Activated CD4-positive, alpha-beta T cell treated with anti-CD3 and anti-CD28 coated beads, Interleukin-2, amount 10 ng/mL, durations not matched to agents 7 days and 5 days (primary cell): ENCODE data around the gene HEBP1. TPM values are rescaled to one million over a fixed set of nuclear protein-coding genes. Genes with fewer than 3 reads are reported as not detected.

Source experiments
- CTCF ChIA-PET: fragments of 350-600 bp; sonication (Branson Sonifier 250); formaldehyde crosslinking; loops from one replicate; lab custom pipeline; 2021; ENCODE audit warnings: antibody characterized with exemption; lab: Charles Lee
- POLR2A ChIA-PET: fragments of 350-600 bp; sonication (Branson Sonifier 250); formaldehyde crosslinking; loops from one replicate; lab custom pipeline; 2021; ENCODE audit warnings: antibody characterized with exemption; lab: Charles Lee
- DNase-seq: peaks from one replicate; pipeline ENCODE4 v3.0.0-alpha.2; 2020
- H3K27ac Mint-ChIP-seq: one replicate; pipeline ENCODE4 v1.8.0; 2021; ENCODE audit warnings: mild to moderate bottlenecking, moderate library complexity, mixed read lengths
- H3K27me3 Mint-ChIP-seq: one replicate; pipeline ENCODE4 v1.8.0; 2021; ENCODE audit warnings: mixed read lengths
- H3K36me3 Mint-ChIP-seq: one replicate; pipeline ENCODE4 v1.8.0; 2021; ENCODE audit warnings: low read depth, mixed read lengths
- H3K4me1 Mint-ChIP-seq: one replicate; pipeline ENCODE4 v1.8.0; 2021; ENCODE audit warnings: mixed read lengths
- H3K4me3 Mint-ChIP-seq: one replicate; pipeline ENCODE4 v1.8.0; 2021; ENCODE audit warnings: mild to moderate bottlenecking, moderate library complexity, mixed read lengths
- H3K9me3 Mint-ChIP-seq: one replicate; pipeline ENCODE4 v1.8.0; 2021; ENCODE audit warnings: mixed read lengths
- total RNA-seq, 2 experiments: library from RNA; stranded (reverse); gene quantifications; one replicate each; pipeline ENCODE4 v1.2.3, GENCODE V29; 2021

HEBP1 gene
- total RNA-seq, 2 experiments from 2014 or later, result 19.6 to 21.2 TPM

DNA sequence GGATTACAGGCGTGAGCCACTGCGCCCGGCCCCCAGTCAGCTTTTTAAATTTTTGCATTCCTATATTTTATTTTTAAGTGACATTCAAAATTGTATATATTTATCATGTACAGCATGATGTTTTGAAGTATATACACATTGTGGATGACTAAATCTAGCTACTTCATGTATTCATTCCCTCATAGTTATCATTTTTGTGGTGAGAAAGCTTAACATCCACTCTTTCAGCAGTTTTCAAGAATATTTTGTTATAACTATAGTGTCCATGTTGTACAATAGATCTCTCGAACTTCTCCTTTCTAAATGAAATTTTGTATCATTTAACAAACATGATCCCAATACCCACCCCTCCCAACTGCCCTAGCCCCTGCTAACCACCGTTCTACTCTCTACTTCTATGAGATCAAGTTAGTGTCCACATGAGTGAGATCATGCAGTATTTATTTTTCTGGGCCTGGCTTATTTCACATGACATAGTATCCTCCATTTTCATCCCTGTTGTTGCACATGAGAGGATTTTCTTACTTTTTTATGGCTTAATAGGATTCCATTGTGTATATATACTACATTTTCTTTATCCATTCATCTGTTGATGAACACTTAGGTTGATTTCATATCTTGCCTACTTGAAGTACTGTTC, 8.8 kb upstream of the HEBP1 start:
- ChIA-PET POLR2A (no interaction called here), CTCF (no interaction called here)
- Mint-ChIP-seq H3K9me3 (no peaks in the 10 kb centered on the region), H3K4me3 (no peak overlapping the region), H3K4me1 (no peaks in the 10 kb centered on the region), H3K27me3 (peaks cover 23% of the 10 kb centered on the region), H3K36me3 (no peaks in the 10 kb centered on the region), H3K27ac (no peak overlapping the region)
- no peak for DNase-seq

- no peak overlapping the region for H3K4me3 Mint-ChIP-seq
- ChIA-PET CTCF (interaction anchor here (0.8 to 1.2 kb wide), 2 partner anchors 10 to 58 kb away, joined by 3 read pairs; no protein-coding TSS in a partner anchor), POLR2A (interaction anchor here (0.7 kb wide), 1 partner anchor 211 kb away, joined by 3 read pairs; no protein-coding TSS in a partner anchor)
- no peak for DNase-seq
- H3K36me3 Mint-ChIP-seq, result no peaks in the 10 kb centered on the region
- no peak overlapping the region for H3K27ac Mint-ChIP-seq
- no peaks in the 10 kb centered on the region for H3K4me1 Mint-ChIP-seq
- no peaks in the 10 kb centered on the region for H3K9me3 Mint-ChIP-seq
- peaks cover 30% of the 10 kb centered on the region for H3K27me3 Mint-ChIP-seq
Measured at GRCh38 chr12:13007496-13008233, 7.6 kb upstream of the HEBP1 start.

DNA sequence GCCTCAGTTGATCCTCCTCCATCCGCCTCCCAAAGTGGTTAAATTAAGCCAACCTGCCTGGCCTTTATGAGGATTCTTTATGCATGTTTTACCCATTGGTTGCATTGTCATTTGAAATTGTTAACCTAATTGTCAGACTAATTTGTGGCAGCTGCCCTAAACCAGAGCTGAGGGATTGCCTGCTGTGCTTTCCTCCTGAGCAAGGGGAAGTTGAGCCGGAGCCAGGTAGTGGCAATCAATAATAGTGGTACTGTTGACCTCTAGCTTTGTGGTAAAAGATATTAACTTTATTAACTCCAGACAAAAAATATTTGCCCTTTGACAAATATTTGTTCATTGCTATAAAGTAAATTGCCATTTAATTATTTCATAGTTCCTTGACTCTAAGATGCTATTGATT, 5.6 kb upstream of the HEBP1 start:
- Mint-ChIP-seq H3K4me3 (no peak overlapping the region), H3K27me3 (peaks cover 35% of the 10 kb centered on the region)
- POLR2A ChIA-PET, result no interaction called here

GRCh38 chr12:13004986-13005385, 4.9 kb upstream of the HEBP1 start:
- Mint-ChIP-seq H3K27ac (no peak overlapping the region), H3K36me3 (no peaks in the 10 kb centered on the region), H3K4me3 (no peak overlapping the region), H3K4me1 (peaks cover 11% of the 10 kb centered on the region), H3K27me3 (peaks cover 33% of the 10 kb centered on the region), H3K9me3 (no peaks in the 10 kb centered on the region)
- ChIA-PET CTCF (interaction anchor here (1.2 kb wide), 1 partner anchor 40 kb away, joined by 3 read pairs; the partner anchor contains the start of gene FAM234B), POLR2A (no interaction called here)
- DNase-seq, result no peak

More for the DNA sequence above, 5.6 kb upstream of the HEBP1 start:
- Mint-ChIP-seq H3K9me3 (no peaks in the 10 kb centered on the region), H3K27ac (no peak overlapping the region), H3K4me1 (peaks cover 9% of the 10 kb centered on the region), H3K36me3 (no peaks in the 10 kb centered on the region)
- no peak for DNase-seq
- CTCF ChIA-PET, result no interaction called here

DNA sequence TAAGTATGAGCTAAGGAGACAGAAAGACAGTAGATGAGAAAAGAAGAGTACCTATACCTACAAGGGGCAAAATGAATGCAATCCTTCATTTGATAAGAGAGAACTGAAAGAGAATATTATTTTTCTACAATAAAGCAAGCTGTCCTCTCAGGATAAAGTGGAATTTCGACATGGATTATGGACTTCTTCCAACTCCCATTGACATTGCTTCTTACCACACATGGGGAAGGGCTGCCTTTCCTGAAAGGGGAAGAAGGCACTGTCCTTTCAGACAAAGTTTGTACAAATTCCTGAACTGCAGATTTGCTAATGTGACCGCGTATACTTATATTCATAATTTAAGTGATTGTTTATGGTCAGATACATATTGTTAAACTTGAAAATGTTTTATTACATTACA, 4.3 kb upstream of the HEBP1 start:
- CTCF ChIA-PET, result interaction anchor here (1.2 kb wide), 1 partner anchor 40 kb away, joined by 3 read pairs; the partner anchor contains the start of gene FAM234B

GRCh38 chr12:13002301-13003097, 2.4 kb upstream of the HEBP1 start:
- H3K4me1 Mint-ChIP-seq, result peaks cover 23% of the 10 kb centered on the region
- peaks cover 31% of the 10 kb centered on the region for H3K27me3 Mint-ChIP-seq
- H3K4me3 Mint-ChIP-seq, result peak overlapping the region; percentile 71
- H3K9me3 Mint-ChIP-seq, result no peaks in the 10 kb centered on the region
- H3K36me3 Mint-ChIP-seq, result no peaks in the 10 kb centered on the region
- H3K27ac Mint-ChIP-seq, result no peak overlapping the region
- DNase-seq, result no peak
- CTCF ChIA-PET, result no interaction called here
- POLR2A ChIA-PET, result no interaction called here

More for the DNA sequence above, 4.3 kb upstream of the HEBP1 start:
- H3K4me1 Mint-ChIP-seq, result peaks cover 16% of the 10 kb centered on the region
- H3K27ac Mint-ChIP-seq, result no peak overlapping the region
- no peak overlapping the region for H3K4me3 Mint-ChIP-seq
- H3K27me3 Mint-ChIP-seq, result peaks cover 33% of the 10 kb centered on the region
- no peaks in the 10 kb centered on the region for H3K36me3 Mint-ChIP-seq
- POLR2A ChIA-PET, result interaction anchor here (0.6 to 0.7 kb wide), 2 partner anchors 57 to 133 kb away, joined by 3 to 4 read pairs; no protein-coding TSS in a partner anchor
- no peak for DNase-seq
- H3K9me3 Mint-ChIP-seq, result no peaks in the 10 kb centered on the region

DNA sequence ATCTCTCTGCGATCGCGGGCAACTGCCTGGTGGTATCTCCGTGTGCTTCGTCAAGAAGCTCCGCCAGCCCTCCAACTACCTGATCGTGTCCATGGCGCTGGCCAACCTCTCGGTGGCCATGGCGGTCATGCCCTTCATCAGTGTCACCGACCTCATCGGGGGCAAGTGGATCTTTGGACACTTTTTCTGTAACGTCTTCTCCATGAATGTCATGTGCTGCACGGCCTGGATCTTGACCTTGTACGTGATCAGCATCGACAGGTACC, 1.6 kb upstream of the HEBP1 start:
- Mint-ChIP-seq H3K4me3 (peak overlapping the region; percentile 71), H3K36me3 (no peaks in the 10 kb centered on the region), H3K27me3 (peaks cover 31% of the 10 kb centered on the region), H3K4me1 (peaks cover 29% of the 10 kb centered on the region), H3K27ac (peak overlapping the region; percentile 76), H3K9me3 (no peaks in the 10 kb centered on the region)
- POLR2A ChIA-PET, result no interaction called here
- DNase-seq, result no peak
- CTCF ChIA-PET, result interaction anchor here (1.4 kb wide), 1 partner anchor 18 kb away, joined by 3 read pairs; no protein-coding TSS in a partner anchor

- H3K36me3 Mint-ChIP-seq, result no peaks in the 10 kb centered on the region
- CTCF ChIA-PET, result interaction anchor here (1.4 kb wide), 1 partner anchor 18 kb away, joined by 3 read pairs; no protein-coding TSS in a partner anchor
- POLR2A ChIA-PET, result no interaction called here
Measured at GRCh38 chr12:13000925-13001774, 1.1 kb upstream of the HEBP1 start.

GRCh38 chr12:13000616-13000924, 505 bp upstream of the HEBP1 start:
- peaks cover 31% of the 10 kb centered on the region for H3K27me3 Mint-ChIP-seq
- H3K4me1 Mint-ChIP-seq, result peaks cover 29% of the 10 kb centered on the region
- no peak for DNase-seq
- H3K9me3 Mint-ChIP-seq, result no peaks in the 10 kb centered on the region
- peak overlapping the region; percentile 94 for H3K27ac Mint-ChIP-seq
- peak overlapping the region; percentile 81 for H3K4me3 Mint-ChIP-seq
- H3K36me3 Mint-ChIP-seq, result no peaks in the 10 kb centered on the region
- ChIA-PET CTCF (interaction anchor here (1.4 kb wide), 1 partner anchor 19 kb away, joined by 3 read pairs; no protein-coding TSS in a partner anchor), POLR2A (no interaction called here)

More at GRCh38 chr12:13000925-13001774, 1.1 kb upstream of the HEBP1 start:
- peak; percentile 38 for DNase-seq
- H3K9me3 Mint-ChIP-seq, result no peaks in the 10 kb centered on the region
- peaks cover 31% of the 10 kb centered on the region for H3K27me3 Mint-ChIP-seq
- peaks cover 29% of the 10 kb centered on the region for H3K4me1 Mint-ChIP-seq
- peak overlapping the region; percentile 81 for H3K4me3 Mint-ChIP-seq
- peak overlapping the region; percentile 94 for H3K27ac Mint-ChIP-seq

GRCh38 chr12:12999271-12999958, 650 bp downstream of the HEBP1 start:
- Mint-ChIP-seq H3K9me3 (no peaks in the 10 kb centered on the region), H3K36me3 (no peaks in the 10 kb centered on the region), H3K27me3 (peaks cover 26% of the 10 kb centered on the region), H3K4me1 (peaks cover 29% of the 10 kb centered on the region), H3K27ac (peak overlapping the region; percentile 94), H3K4me3 (peak overlapping the region; percentile 81)
- no peak for DNase-seq
- CTCF ChIA-PET, result interaction anchor here (1.0 kb wide), 1 partner anchor 13 kb away, joined by 5 read pairs; no protein-coding TSS in a partner anchor
- POLR2A ChIA-PET, result no interaction called here

- peaks cover 17% of the 10 kb centered on the region for H3K27me3 Mint-ChIP-seq
- H3K9me3 Mint-ChIP-seq, result no peaks in the 10 kb centered on the region
- H3K4me1 Mint-ChIP-seq, result peaks cover 32% of the 10 kb centered on the region
- no peak for DNase-seq
- no peak overlapping the region for H3K4me3 Mint-ChIP-seq
- no peaks in the 10 kb centered on the region for H3K36me3 Mint-ChIP-seq
- CTCF ChIA-PET, result interaction anchor here (1.7 kb wide), 1 partner anchor 9 kb away, joined by 3 read pairs; no protein-coding TSS in a partner anchor
- POLR2A ChIA-PET, result no interaction called here
- H3K27ac Mint-ChIP-seq, result no peak overlapping the region
Measured at GRCh38 chr12:12998248-12998647, 1.8 kb downstream of the HEBP1 start.
